Ascending aorta (tissue), 2 donors: ENCODE data around the gene SYTL2. TPM values are rescaled to one million over a fixed set of nuclear protein-coding genes. Genes with fewer than 3 reads are reported as not detected.

Experiments used
- DNase-seq, 2 donors: peaks; one replicate each; pipeline ENCODE4 v3.0.0-alpha.2; 2019; ENCODE audit warnings: low spot score in 2 of 2
- H3K27ac ChIP-seq, 2 donors: fragments of 200-600 bp; sonication (generic); one replicate each; pipeline ENCODE4 v1.5.1; 2016 to 2017; ENCODE audit warnings: mild to moderate bottlenecking in 1 of 2
- H3K27me3 ChIP-seq: fragments of 200-600 bp; sonication (generic); one replicate; pipeline ENCODE4 v1.5.1; 2017
- H3K36me3 ChIP-seq, 2 donors: fragments of 200-600 bp; sonication (generic); one replicate each; pipeline ENCODE4 v1.5.1; 2016
- H3K4me1 ChIP-seq, 2 donors: fragments of 200-600 bp; sonication (generic); one replicate each; pipeline ENCODE4 v1.5.1; 2016 to 2017; ENCODE audit warnings: mild to moderate bottlenecking in 1 of 2
- H3K4me3 ChIP-seq, 2 donors: fragments of 200-600 bp; sonication (generic); one replicate each; pipeline ENCODE4 v1.5.1; 2016 to 2017; ENCODE audit warnings: mild to moderate bottlenecking in 1 of 2
- H3K9me3 ChIP-seq, 2 donors: fragments of 200-600 bp; sonication (generic); one replicate each; pipeline ENCODE4 v1.5.1; 2016
- intact Hi-C: fragments of 100-400 bp; cut with DNase I; formaldehyde crosslinking; loops from one replicate; pipeline ENCODE4 v1.15.1; 2023
- total RNA-seq: library from RNA; depleted of rRNA; stranded (reverse); fragments of >200 nt; gene quantifications from one replicate; pipeline ENCODE4 v1.1.0, GENCODE V29; 2016
- TF ChIP-seq, protein P1 (sequence below), 3 experiments: fragments of 200-600 bp in 2 of 3; fragments of 450-650 bp in 1 of 3; sonication (generic) in 2 of 3; IDR thresholded peaks; one replicate each; pipeline ENCODE4 v1.5.1; 2016 to 2019; ENCODE audit warnings: antibody characterized with exemption in 3 of 3, mild to moderate bottlenecking in 1 of 3, moderate library complexity in 1 of 3

SYTL2 gene
- total RNA-seq, 1 donor from 2014 or later = 151 TPM

DNA sequence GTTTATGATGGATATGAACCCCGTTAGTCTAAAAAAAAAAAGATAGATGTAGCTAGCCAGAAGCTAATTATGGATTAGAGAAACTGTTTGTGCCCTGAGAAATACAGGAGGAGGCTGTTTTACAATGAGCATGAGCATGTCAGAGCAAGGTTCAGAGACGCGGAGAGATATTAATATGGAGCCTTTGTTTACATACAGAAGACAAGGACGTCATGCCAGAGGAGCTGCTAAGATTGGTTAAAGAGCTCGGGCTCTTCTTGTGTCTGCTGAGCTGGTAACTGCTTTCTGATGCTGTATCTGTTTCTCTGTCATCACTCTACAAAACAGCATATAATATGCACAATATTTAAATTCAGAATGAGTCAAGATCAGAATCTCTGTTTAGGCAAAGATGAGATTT, 100.0 kb downstream of the SYTL2 start:
- H3K27ac ChIP-seq = no peak overlapping the region
- no peak overlapping the region for H3K4me3 ChIP-seq
- intact Hi-C loops = no loop called here
- TF ChIP-seq, protein P1, sequence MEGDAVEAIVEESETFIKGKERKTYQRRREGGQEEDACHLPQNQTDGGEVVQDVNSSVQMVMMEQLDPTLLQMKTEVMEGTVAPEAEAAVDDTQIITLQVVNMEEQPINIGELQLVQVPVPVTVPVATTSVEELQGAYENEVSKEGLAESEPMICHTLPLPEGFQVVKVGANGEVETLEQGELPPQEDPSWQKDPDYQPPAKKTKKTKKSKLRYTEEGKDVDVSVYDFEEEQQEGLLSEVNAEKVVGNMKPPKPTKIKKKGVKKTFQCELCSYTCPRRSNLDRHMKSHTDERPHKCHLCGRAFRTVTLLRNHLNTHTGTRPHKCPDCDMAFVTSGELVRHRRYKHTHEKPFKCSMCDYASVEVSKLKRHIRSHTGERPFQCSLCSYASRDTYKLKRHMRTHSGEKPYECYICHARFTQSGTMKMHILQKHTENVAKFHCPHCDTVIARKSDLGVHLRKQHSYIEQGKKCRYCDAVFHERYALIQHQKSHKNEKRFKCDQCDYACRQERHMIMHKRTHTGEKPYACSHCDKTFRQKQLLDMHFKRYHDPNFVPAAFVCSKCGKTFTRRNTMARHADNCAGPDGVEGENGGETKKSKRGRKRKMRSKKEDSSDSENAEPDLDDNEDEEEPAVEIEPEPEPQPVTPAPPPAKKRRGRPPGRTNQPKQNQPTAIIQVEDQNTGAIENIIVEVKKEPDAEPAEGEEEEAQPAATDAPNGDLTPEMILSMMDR (IDR thresholded peaks at IDR 0.05) = no peak
- DNase-seq = no peak
- no peaks in the 10 kb centered on the region for H3K4me1 ChIP-seq
- no peaks in the 10 kb centered on the region for H3K27me3 ChIP-seq
- H3K9me3 ChIP-seq = no peaks in the 10 kb centered on the region
- no peaks in the 10 kb centered on the region for H3K36me3 ChIP-seq

DNA sequence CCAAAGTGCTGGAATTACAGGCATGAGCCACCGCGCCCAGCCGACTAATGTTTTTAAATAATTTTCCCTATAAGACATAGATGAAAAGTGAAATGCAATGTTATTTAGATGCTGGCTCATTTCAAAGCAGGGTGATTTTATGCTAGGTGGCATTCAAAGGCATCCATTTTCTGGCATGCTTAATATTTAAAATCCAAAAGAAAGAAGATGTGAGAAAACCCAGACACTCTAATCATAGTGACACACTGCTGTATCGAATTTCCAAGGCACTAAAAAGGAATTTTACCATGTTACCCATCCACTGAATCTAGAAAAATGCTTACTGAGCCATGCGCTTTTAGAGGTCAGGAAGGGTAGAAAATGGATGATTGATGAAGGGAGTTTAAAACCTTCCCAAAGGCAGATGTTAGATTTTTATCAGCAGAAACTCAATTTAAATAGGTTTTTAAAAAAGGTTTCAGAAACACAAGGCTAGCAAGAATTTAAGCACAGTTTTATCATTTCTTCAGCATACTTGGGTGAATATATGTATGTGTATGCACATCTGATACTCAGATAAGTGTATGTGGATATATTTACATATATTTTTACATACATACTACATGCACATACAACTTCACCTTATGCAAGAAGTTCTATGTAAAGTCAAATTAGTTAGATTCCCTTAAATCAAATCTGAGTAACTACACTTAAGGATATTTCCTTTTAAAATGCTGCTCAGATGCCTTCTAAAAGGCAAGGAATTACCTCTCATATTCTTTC, 100.8 kb downstream of the SYTL2 start:
- Histone ChIP-seq H3K27ac (no peak overlapping the region), H3K27me3 (no peaks in the 10 kb centered on the region), H3K9me3 (no peaks in the 10 kb centered on the region), H3K4me1 (no peaks in the 10 kb centered on the region), H3K4me3 (no peak overlapping the region), H3K36me3 (no peaks in the 10 kb centered on the region)
- intact Hi-C loops = no loop called here
- DNase-seq = no peak
- TF ChIP-seq, protein P1 (IDR thresholded peaks at IDR 0.05) = no peak

DNA sequence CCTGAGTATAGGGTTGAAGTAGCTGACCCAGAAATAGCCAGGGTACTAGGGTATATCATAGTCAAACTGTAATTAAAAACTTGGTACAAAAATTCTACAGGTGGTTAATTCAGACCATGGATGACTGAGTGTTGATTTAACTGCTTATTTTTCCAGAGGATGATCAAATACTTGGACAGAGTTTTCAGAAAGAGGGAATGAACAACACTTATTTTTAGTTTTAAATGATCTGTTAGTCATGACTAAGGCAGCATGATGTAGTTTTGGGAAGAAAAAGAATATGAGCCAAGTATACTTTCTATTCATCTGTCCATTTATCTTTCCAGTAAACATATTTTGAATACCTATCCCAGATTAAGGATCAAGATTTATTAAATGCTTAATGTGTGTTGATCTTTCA, 105.1 kb downstream of the SYTL2 start:
- Histone ChIP-seq H3K4me3 (no peak overlapping the region), H3K4me1 (no peaks in the 10 kb centered on the region), H3K27ac (peak overlapping the region in 1 of 2 donors; percentile 28), H3K27me3 (no peaks in the 10 kb centered on the region), H3K9me3 (no peaks in the 10 kb centered on the region), H3K36me3 (no peaks in the 10 kb centered on the region)
- intact Hi-C loops = no loop called here
- TF ChIP-seq, protein P1 (IDR thresholded peaks at IDR 0.05) = no peak
- DNase-seq = no peak

- no peaks in the 10 kb centered on the region for H3K27me3 ChIP-seq
- no peak overlapping the region for H3K27ac ChIP-seq
- intact Hi-C loops = no loop called here
- no peaks in the 10 kb centered on the region for H3K9me3 ChIP-seq
- no peaks in the 10 kb centered on the region for H3K4me1 ChIP-seq
- H3K36me3 ChIP-seq = no peaks in the 10 kb centered on the region
- H3K4me3 ChIP-seq = no peak overlapping the region
- TF ChIP-seq, protein P1 (IDR thresholded peaks at IDR 0.05) = no peak
- no peak for DNase-seq
Observed at GRCh38 chr11:85704967-85705366, 106.0 kb downstream of the SYTL2 start.

GRCh38 chr11:85699957-85700741, 110.8 kb downstream of the SYTL2 start:
- H3K27me3 ChIP-seq = no peaks in the 10 kb centered on the region
- H3K27ac ChIP-seq = no peak overlapping the region
- intact Hi-C loops = no loop called here
- H3K4me3 ChIP-seq = no peak overlapping the region
- TF ChIP-seq, protein P1 (IDR thresholded peaks at IDR 0.05) = no peak
- H3K36me3 ChIP-seq = no peaks in the 10 kb centered on the region
- H3K4me1 ChIP-seq = no peaks in the 10 kb centered on the region
- no peaks in the 10 kb centered on the region for H3K9me3 ChIP-seq
- DNase-seq = no peak
